H4 (cell line): ENCODE results near the gene CYBRD1. TPM values are rescaled to one million over a fixed set of nuclear protein-coding genes. Genes with fewer than 3 reads are reported as not detected.
A peak's percentile ranks its signal among the peaks of the same experiment; 100 is the strongest.
"Not testable (repeated sequence)": the region's sequence is repeated elsewhere in the genome, so short reads cannot be mapped to it uniquely, and the experiment has no call there.

Experiments used
- DNase-seq: peaks from one replicate; pipeline ENCODE4 v3.0.0-alpha.2; 2015; ENCODE audit warnings: low spot score
- total RNA-seq: library from RNA; depleted of rRNA; stranded (reverse); fragments of >200 nt; shearing (Covaris generic); gene quantifications from 2 replicates; pipeline ENCODE4 v1.2.3, GENCODE V29; 2014; rRNA removed

CYBRD1 gene
- total RNA-seq: 38.0 and 39.3 TPM in 2 replicates

GRCh38 chr2:171522052-171522787 lies at the start of gene CYBRD1:
Gene CYBRD1, plus strand, starts transcription at chr2:171522474. Its CDS starts 72 bp downstream, at chr2:171522546.
- DNase-seq: peak; percentile 37

GRCh38 chr2:171475979-171476378 lies 46.3 kb upstream of the CYBRD1 start:
- DNase-seq: no peak

- DNase-seq: no peak
These were observed 43.9 kb upstream of the CYBRD1 start for GRCh38 chr2:171478345-171478744.

- peak; percentile 5 for DNase-seq
These were observed 43.0 kb upstream of the CYBRD1 start for GRCh38 chr2:171479154-171479814.

- DNase-seq: no peak
These were observed 41.4 kb upstream of the CYBRD1 start for GRCh38 chr2:171480908-171481307.

- no peak for DNase-seq
These were observed 40.0 kb upstream of the CYBRD1 start for GRCh38 chr2:171482308-171482707.

- no peak for DNase-seq
These were observed 39.4 kb upstream of the CYBRD1 start for GRCh38 chr2:171482877-171483276.

- no peak for DNase-seq
These were observed 38.5 kb upstream of the CYBRD1 start for GRCh38 chr2:171483793-171484192.

GRCh38 chr2:171485116-171485515 lies 37.2 kb upstream of the CYBRD1 start:
- no peak for DNase-seq

- no peak for DNase-seq
These were observed 35.1 kb upstream of the CYBRD1 start for GRCh38 chr2:171487201-171487600.

- DNase-seq: no peak
These were observed 34.4 kb upstream of the CYBRD1 start for GRCh38 chr2:171487803-171488259.

GRCh38 chr2:171490577-171490976 lies 31.7 kb upstream of the CYBRD1 start:
- DNase-seq: no peak

GRCh38 chr2:171491292-171491691 lies 31.0 kb upstream of the CYBRD1 start:
- DNase-seq: no peak

- DNase-seq: no peak
These were observed 29.6 kb upstream of the CYBRD1 start for GRCh38 chr2:171492664-171493063.

- DNase-seq: not testable (repeated sequence)
These were observed 24.6 kb upstream of the CYBRD1 start for GRCh38 chr2:171497664-171498063.

- DNase-seq: no peak
These were observed 16.9 kb upstream of the CYBRD1 start for GRCh38 chr2:171505374-171505773.

GRCh38 chr2:171509945-171510731 lies 12.1 kb upstream of the CYBRD1 start:
- DNase-seq: no peak

GRCh38 chr2:171512014-171512413 lies 10.3 kb upstream of the CYBRD1 start:
- no peak for DNase-seq

GRCh38 chr2:171512683-171513195 lies 9.5 kb upstream of the CYBRD1 start:
- DNase-seq: no peak

- DNase-seq: no peak
These were observed 8.5 kb upstream of the CYBRD1 start for GRCh38 chr2:171513719-171514160.

- DNase-seq: no peak
These were observed 7.2 kb upstream of the CYBRD1 start for GRCh38 chr2:171514908-171515582.
